Activated effector memory CD4-positive, alpha-beta T cell treated with anti-CD3 and anti-CD28 coated beads, Interleukin-2, amount 50 U/mL, for 16 hours (primary cell): ENCODE results near the gene MRTFA.
"Not testable (repeated sequence)": the region's sequence is repeated elsewhere in the genome, so short reads cannot be mapped to it uniquely, and the experiment has no call there.

ENCODE experiments used
- DNase-seq: peaks from one replicate; pipeline ENCODE4 v3.0.0-alpha.2; 2020

Gene MRTFA

GRCh38 chr22:40406063-40406890 is 230.2 kb downstream of the MRTFA start:
- DNase-seq = peak; percentile 47

GRCh38 chr22:40405178-40406062 is 231.1 kb downstream of the MRTFA start:
- peak; percentile 61 for DNase-seq

- peak; percentile 51 for DNase-seq
Measured at GRCh38 chr22:40404251-40405177, 232.0 kb downstream of the MRTFA start.

GRCh38 chr22:40403651-40404050 is 232.9 kb downstream of the MRTFA start:
- DNase-seq = peak; percentile 48

- peak; percentile 52 for DNase-seq
Measured at GRCh38 chr22:40403141-40403540, 233.4 kb downstream of the MRTFA start.

- peak; percentile 62 for DNase-seq
Measured at GRCh38 chr22:40401981-40402406, 234.5 kb downstream of the MRTFA start.

GRCh38 chr22:40401532-40401931 is 235.0 kb downstream of the MRTFA start:
- DNase-seq = peak; percentile 85

- peak; percentile 75 for DNase-seq
Measured at GRCh38 chr22:40400159-40400558, 236.4 kb downstream of the MRTFA start.

GRCh38 chr22:40399621-40400020 is 236.9 kb downstream of the MRTFA start:
- no peak for DNase-seq

- DNase-seq = no peak
Measured at GRCh38 chr22:40397396-40397795, 239.1 kb downstream of the MRTFA start.

- DNase-seq = no peak
Measured at GRCh38 chr22:40396882-40397281, 239.6 kb downstream of the MRTFA start.

GRCh38 chr22:40395607-40396006 is 240.9 kb downstream of the MRTFA start:
- no peak for DNase-seq

GRCh38 chr22:40394607-40395006 is 241.9 kb downstream of the MRTFA start:
- DNase-seq = no peak

GRCh38 chr22:40392618-40393017 is 243.9 kb downstream of the MRTFA start:
- no peak for DNase-seq

- no peak for DNase-seq
Measured at GRCh38 chr22:40391417-40391816, 245.1 kb downstream of the MRTFA start.

GRCh38 chr22:40388231-40388630 is 248.3 kb downstream of the MRTFA start:
- DNase-seq = no peak

GRCh38 chr22:40387746-40388145 is 248.8 kb downstream of the MRTFA start:
- no peak for DNase-seq

GRCh38 chr22:40385036-40385782 is 251.3 kb downstream of the MRTFA start:
- DNase-seq = no peak

- DNase-seq = no peak
Measured at GRCh38 chr22:40383905-40384304, 252.6 kb downstream of the MRTFA start.

GRCh38 chr22:40381461-40381860 is 255.1 kb downstream of the MRTFA start:
- no peak for DNase-seq

- DNase-seq = not testable (repeated sequence)
Measured at GRCh38 chr22:40378448-40378847, 258.1 kb downstream of the MRTFA start.

- DNase-seq = no peak
Measured at GRCh38 chr22:40377931-40378330, 258.6 kb downstream of the MRTFA start.
